Measurements from ENCODE around the gene PRR30.

GRCh38 chr2:27149570-27150405 lies 10.6 kb upstream of the PRR30 start:
- no peak for TF ChIP-seq POLR2A (IDR thresholded peaks at IDR 0.05; ENCODE audit: low read depth)
- no peak for TF ChIP-seq CTCF (IDR thresholded peaks at IDR 0.05)

Measured in esophagus muscularis mucosa (tissue), 3 donors.